Stimulated activated CD8-positive, alpha-beta memory T cell treated with anti-CD3 and anti-CD28 coated beads, Interleukin-12 subunit alpha, Interleukin-12 subunit beta, amount 100 ng/mL, for 24 hours (primary cell): ENCODE results near the gene NXN.
"Not testable (repeated sequence)": the region's sequence is repeated elsewhere in the genome, so short reads cannot be mapped to it uniquely, and the experiment has no call there.

Experiments
- DNase-seq: peaks from one replicate; pipeline ENCODE4 v3.0.0-alpha.2; 2020; ENCODE audit errors: extremely low read depth

The NXN gene

DNA sequence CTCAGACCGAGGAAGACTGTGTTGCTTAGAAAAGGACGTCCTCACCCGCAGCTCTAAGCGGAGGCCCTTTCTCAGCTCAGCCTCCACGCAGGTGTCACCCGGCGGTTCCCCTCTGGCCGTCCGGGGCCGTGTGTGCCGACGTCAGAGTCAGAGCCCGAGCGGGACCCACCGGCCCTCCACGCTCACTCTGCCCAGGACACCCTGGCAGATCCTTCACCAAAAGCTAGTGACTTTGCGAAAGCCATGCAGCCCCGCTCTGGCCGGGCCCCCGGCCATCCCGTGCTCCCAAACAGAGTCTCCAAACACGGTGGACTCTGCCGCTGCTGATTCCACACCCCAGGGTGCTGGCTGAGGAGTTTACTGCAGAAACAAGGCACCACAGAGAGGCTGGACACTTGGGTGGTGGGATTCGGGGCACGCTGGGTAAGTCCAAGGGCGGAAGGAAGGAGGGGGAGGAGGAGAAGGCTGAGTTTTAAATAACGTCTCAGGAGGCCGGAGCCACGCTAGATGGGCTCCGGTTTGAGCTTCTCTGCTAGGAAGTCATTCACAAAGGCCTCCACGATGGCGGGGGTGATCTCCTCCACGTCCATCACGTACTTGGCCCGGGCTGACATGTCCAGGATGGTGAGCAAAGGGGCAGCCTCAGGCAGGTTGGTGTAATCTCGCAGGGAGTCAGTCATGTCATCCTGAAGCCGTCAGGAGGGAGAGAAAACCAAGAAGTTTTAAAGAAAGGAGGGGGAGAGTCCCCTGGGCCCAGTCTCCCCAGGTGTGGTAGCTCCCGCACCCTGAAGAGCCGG is 178.9 kb downstream of the NXN start:
- DNase-seq, result no peak

DNA sequence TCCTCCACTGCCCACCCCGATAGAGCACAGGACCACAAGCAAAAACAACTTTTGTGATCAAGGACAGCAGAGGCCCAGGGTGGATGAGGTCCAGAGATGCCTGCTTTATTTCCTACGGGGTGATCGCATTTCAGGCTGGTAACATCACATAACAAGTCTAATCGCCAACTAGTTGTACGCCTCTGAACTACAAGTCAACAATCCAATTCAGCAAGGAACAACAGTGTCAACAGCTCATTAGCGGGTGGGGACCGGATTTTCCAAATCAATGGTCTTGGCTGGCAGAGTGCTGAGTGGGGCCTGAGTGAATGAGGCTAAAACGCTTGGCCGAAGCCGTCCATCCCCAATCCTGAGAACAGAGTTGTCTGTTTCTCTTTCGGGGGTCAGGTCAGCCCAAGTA is 180.3 kb downstream of the NXN start:
- DNase-seq, result no peak

DNA sequence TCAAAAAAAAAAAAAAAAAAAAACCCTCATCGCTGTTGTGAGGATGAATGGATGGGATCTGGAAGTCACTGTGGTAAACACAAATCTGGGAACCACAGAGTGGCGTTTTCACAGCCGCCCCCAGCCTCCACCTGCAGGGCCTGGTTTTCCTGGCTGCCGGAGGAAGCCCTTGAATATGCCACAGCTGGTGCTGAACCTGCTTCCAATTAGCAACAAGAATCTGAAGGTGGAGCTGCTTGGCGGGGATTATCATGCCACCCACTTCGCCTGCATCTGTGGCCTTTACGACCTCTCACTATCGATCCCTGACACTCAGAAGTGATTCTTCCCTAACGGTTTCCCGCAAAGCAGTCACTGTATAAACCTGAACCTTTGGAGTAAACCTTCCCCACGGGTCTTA is 181.3 kb downstream of the NXN start:
- DNase-seq, result no peak

DNA sequence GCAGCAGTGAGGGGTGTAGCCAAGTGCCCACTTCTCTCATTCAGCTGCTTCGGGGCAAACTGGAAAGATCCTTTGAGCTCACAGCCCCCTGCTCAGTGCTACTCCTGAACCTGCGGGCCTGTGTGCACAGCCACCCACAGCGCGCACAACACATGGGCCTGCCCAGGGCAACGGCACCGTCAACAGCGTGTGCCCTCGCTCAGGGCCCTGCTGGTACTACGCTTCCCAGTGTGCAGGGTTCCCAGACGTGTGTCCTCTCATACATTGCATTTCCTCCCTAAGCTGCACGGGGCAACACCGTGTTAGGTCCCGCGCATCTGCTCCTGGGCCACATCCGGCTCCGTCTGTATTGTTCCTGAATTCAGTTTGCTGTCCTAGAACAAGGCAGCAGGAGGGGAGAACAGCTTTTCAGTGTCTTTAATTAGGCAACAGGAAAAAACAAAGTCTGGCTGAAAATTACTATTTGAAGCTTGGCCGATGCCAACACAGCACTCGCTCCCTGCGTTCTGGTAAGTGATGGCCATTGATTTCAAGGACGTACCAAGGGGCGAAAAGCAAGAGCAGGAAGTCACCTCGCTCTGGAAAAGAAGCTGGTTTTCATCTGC is 182.2 kb downstream of the NXN start:
- no peak for DNase-seq

DNA sequence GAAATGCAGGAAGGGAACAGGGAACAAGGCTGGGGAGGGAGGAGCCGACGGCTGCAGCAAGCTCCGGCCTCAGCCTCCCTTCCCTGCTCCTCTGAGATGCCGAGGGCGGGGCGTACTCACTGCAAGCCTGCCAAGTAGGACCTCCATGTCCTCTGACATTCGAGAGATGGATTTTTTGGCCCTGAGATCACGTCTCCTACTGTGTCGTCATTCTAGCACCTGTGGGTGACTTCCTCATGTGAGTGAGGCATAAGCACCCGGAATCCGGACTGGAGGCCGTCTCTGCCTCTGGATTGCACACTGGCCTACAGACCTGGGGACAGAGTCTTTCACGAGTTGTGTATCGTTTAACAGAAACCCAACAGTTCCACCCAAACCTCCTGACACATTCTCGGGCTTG is 183.0 kb downstream of the NXN start:
- DNase-seq, result no peak

DNA sequence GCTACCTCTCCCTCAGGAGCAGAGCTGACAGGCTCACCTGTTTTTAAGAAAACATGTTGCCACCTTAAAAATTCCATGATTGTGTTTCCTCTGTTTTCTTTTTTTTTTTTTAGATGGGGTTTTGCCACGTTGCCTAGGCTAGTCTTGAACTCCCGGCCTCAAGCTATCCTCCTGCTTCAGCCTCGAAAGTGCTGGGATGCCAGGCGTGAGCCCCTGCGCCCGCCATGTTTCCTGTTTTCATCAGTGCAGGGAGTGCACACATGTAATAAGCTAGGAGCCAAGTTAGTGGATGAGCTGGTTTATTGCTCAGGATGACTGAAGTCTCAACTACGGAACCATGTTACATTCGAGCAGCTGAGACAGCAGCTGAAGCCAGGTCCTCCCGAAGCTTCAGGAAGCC is 183.9 kb downstream of the NXN start:
- DNase-seq, result no peak

DNA sequence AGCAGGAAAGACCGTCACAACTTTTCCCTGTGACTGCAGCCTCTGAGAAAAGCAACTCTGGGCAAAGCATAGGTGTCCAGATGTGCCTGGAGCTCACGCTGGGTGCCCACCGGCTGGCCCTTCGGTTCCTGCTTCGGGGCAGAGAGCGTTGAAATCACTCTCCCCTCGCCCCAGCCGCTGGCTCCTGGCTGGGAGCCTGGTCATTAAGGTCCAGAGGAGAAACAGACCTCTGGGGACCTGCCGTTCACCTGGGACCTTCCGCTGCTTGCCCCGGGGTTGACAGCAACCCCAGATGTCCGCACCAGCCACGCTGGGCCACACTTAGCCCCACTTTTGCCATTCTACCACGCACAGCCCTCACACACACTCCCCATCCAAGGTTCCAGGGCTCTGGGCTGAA is 184.3 kb downstream of the NXN start:
- DNase-seq, result no peak

DNA sequence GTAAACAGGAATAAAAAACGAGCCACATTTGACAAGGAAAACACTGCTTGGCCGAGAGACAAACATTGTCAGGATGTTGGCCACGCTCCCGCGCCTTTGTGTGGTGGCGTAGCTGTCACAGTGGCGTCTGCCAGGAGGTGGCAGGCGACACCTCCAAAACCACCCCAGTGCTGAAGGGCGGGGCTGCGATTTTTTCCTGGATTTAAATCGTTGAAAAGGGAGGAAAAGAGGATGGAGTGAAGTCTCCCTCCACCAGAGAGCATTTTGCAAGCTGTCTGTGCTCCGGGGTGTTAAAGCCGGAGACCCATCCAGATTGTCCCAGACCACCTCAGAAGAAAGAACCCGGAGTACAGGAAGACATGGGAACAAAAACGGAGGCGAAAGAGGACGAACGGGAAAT is 184.7 kb downstream of the NXN start:
- no peak for DNase-seq

DNA sequence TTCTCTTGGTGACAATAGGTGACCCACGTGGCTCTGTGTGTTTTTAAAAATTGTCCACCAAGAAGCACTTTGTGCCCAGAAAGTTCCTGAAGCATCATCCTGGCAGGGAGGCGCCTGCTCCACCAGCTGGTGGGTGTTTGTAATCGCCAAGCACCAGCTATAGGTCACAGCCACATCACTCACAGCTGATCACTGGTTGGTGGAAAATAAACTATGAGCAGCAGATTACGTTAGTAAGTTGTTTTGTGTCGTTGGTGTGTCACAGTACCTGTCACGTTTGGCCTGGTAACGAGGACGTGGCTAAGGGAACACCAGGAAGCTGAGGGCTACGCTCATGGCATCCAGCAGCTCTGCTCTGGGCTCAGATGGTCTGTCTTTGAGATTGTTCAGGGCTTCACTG is 187.3 kb downstream of the NXN start:
- no peak for DNase-seq

DNA sequence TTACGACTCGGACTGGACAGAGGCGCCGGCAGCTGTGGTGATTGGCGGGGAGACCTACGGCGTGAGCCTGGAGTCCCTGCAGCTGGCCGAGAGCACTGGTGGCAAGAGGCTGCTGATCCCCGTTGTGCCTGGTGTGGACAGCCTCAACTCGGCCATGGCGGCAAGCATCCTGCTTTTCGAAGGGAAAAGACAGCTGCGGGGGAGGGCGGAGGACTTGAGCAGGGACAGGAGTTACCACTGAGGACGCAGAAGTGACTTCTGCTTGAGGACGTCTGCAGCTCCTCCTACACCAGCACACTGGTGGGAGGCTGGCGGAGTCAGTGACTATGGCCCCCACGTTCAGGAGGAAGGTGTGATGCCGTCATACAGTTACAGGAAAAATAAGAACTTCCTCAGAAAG is 187.7 kb downstream of the NXN start:
- DNase-seq, result no peak

DNA sequence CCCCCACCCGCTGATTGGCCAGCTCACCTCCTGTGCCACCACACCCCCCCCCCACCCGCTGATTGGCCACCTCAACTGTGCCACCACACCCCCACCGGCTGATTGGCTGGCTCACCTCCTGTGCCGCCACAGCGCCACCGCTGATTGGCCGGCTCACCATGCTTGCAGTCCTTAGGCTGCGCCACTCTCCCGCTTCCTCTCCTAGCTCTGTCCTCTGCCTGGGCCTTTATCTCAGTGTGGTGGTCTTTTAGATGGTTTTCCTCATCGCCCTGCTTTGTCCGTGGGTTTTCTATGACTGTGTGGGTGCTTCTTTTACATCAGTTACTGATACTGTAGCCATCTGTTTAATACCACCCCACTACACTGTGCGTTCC is 188.7 kb downstream of the NXN start:
- DNase-seq, result not testable (repeated sequence)

DNA sequence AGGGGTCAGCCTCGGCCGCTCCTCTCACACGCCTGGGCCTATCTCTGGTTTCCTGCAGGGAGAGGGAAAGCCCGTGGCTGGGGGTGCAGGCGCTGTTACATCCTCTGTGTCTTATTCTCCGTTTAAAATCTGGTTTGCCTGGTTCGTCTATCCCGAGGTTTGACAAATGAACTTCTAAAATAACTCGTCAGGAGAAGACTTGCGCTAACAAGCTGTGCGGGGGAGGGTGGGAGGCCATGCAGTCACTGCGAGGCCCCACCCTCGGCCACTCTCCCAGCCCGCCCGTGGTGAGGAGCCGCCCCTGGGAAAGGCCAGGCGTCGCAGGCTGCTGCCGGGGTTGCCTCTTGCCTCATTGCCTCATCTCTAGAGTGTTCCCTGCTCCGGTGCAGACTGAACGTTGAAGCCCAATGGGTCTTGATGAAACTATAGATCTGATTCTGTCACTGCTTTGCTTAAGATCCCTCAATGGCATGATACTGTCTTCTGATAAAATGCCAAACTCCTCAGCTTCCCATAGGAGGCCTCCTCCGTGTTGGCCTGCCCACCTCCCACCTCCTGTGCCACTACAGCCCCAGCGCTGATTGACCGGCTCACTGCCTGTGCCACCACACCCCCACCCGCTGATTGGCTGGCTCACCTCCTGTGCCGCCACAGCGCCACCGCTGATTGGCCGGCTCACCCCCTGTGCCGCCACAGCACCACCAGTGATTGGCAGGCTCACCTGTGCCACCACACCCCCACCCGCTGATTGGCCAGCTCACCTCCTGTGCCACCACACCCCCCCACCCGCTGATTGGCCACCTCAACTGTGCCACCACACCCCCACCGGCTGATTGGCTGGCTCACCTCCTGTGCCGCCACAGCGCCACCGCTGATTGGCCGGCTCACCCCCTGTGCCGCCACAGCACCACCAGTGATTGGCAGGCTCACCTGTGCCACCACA is 189.4 kb downstream of the NXN start:
- DNase-seq, result not testable (repeated sequence)

DNA sequence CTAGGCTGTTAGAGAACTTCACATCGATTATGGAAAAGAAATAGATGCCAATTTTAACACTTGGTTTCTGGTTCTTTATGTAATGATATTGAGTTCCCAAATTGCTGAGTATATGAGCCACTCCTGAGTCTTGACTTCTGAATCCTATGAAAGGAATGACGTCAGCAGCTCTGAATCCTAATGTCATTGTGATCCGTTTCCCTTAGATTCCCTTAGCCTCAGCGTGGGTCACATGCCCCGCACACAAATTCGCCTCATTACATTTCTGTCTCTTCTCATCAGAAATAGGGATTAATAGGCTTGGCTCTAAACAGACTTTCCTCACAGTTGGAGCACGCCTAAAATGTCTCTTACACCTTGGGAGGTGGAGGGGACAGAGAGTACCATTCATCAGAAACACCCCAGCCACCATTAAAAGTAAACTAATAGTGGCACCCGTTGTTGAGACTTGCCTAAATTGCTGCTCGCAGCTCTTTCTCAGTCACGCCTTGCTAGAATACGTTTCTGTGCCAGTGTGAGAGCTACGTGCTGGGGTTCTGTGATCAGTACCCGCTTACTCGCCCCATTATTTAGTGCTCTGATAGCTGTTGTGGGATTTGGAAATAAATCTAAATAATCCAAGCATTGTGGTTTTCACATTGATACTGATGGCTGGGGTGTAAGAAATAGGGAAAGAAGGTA is 190.3 kb downstream of the NXN start:
- DNase-seq, result no peak

DNA sequence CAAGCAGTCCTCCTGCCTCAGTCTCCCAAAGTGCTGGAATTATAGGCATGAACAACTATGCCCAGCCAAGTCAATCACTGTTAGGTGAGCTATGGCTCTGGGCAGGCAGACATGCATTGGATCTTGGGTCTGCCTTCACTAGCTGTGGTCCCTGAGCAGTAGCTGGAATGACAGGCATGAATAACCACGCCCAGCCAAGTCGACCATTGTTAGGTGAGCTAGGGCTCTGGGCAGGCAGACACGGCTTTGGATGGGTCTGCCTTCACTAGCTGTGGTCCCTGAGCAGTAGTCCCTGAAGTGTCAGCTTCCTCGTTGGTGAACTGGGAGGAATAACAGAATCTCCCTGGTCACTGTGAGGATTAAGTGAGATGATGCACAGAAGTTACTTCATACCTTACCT is 191.0 kb downstream of the NXN start:
- no peak for DNase-seq

DNA sequence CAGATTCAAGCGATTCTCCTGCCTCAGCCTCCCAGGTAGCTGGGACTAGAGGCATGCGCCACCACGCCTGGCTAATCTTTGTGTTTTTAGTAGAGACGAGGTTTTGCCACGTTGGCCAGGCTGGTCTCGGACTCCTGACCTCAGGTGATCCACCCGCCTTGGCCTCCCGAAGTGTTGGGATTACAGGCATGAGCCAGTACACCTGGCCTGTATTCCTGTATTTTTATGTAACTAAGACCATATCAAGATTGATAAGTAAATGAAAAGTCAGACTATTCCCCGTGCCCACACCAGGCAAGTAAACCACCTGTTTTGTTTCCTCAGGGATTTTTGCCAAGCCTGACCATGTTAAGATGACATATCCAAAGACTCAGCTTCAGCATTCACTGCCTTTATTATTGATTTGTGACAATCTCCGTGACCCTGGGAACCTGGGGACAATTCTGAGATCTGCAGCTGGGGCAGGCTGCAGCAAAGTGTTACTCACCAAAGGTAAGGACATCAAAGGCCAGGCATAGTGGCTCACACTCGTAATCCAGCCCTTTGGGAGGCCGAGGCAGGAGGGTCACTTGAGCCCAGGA is 191.8 kb downstream of the NXN start:
- DNase-seq, result no peak

DNA sequence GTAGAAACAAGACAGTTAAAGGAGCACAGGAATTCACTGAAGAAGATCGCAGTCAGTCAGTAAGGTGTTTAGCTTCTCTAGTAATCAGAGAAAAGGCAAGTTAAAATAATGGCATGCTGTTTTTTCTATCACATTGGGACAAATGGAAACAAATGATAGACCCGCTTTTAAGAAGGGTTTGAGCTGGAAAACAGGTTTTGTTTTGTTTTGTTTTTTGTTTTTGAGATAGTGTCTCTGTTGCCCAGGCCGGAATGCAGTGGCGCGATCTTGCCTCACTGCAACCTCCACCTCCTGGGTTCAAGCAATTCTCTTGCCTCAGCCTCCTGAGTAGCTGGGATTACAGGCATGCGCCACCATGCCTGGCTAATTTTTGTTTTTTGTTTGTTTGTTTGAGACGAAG is 193.7 kb downstream of the NXN start:
- not testable (repeated sequence) for DNase-seq

DNA sequence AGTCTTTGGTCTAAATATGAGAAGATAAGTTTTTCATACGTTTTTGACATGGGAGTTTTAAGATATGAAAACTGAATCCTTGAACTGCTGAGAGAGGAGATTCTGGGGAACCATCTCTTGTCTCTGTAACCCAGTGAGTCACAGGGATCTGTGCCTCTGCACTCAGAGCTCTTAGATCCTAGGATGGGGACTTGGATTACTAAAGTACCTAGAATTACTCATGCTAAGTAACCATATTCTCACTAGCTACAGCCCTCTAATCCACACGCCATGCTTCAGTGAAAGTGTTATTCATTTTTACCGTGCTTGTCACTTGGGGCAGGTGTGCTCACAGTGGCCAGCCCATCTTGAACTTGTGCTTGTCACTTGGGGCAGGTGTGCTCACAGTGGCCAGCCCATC is 195.4 kb downstream of the NXN start:
- no peak for DNase-seq

DNA sequence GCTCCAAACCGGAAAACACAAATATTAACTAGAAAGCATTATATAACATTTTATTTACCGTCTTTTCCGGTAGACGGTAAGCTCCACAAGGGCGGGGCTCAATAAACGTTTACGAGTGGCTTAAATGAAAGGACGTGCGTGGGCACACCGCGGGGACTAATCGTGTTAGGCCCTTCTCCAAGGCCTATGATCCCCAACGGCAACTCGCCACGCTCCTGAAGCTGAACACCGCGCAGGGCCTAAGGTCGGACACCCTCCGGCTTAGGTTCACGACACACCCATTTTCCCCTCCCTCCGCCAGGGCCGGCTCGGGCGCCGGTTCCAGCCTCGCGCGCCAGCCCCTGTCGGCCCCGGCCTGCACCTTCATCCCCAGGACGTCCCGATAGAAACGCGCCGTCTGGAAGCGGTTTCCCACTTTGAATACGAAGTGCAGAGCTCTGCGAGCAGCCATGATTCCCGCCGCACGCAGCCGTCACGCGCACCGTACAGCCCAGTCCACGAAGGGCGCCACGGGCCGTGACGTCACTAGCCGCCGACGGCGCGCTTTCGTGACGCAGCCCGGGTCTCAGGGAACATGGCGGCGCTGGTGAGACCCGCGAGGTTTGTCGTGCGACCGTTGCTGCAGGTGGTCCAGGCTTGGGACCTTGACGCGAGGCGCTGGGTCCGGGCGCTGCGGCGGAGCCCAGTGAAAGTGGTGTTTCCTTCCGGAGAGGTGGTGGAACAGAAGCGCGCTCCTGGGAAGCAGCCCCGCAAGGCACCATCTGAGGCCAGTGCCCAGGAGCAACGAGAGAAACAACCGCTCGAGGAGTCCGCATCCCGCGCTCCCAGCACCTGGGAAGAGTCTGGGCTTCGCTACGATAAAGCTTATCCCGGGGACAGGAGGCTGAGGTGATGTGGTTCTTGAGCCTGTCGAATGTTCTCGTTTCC is 197.5 kb downstream of the NXN start, which contains the start of the genes GLOD4 and MRM3:
Gene GLOD4, minus strand, starts transcription at position 476 of the 927 bp plus-strand sequence. Its CDS starts 25 bp downstream, at position 451.
Gene MRM3, plus strand, starts transcription at position 549 of the 927 bp plus-strand sequence. Its CDS starts 26 bp downstream, at position 575.
- peak; percentile 83 for DNase-seq

DNA sequence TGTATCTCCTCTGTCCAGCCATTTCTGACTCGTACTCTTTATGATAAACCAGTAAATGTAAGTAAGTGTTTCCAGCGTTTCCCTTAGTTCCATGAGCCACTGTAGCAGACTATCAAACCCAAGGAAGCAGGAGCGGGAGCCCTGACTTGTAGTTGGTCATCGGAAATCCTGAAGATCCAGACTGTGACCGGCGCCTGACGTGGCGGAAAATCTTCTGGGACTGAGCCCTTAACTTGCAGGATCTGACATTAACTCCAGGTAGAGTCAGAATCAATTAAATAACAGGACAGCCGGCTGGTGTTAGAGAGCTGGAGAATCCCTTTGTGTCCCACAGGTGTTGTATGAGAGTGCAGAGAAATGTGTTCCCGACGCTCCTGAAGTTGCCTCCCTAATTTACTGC is 201.5 kb downstream of the NXN start:
- DNase-seq, result no peak

DNA sequence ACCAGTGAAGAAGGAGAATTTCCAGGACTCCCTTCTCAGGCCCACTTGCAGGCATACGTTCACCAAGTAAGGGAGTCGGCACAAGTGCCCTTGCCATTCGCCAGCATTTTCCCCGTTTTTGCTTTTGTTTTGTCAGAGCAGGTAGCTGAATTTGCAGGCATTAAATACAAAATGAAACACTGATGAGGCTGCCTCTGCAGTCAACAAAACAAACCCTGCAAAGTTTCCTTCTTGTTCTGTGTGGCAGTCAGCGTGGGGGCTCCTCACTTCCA is 205.3 kb downstream of the NXN start:
- DNase-seq, result no peak
